Measurements from ENCODE around the gene ERO1B.

ERO1B gene

DNA sequence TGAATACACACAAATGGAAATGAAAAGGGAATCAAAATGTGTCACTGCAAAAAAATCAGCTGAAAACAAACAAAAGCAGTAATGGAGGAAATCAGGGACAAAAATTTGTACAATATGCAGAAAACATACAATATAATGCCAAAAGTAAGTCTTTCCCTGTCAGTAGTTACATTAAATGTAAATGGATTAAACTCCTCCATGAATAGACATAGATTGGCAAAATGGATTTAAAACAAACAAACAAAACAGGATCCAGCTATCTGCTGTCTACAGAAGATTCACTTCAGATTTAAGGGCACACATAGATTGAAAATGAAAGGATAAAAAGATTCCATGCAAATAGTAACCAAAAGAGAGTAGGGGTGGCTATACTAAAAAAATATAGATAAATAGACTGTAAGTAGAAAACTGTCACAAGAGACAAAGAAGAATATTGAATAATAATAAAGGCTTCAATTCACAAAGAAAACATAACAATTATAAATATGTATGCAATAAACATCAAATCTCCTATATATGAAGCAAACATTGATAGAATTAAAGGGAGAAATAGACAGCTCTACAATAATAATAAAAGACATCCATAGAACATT is 42.2 kb upstream of the ERO1B start:
- Histone ChIP-seq H3K4me3 (replicated peaks; ENCODE audit: insufficient read depth, low read length) (no peak overlapping the region), H3K27ac (replicated peaks) (no peak overlapping the region), H3K27me3 (ENCODE audit: insufficient read depth, poor library complexity, severe bottlenecking) (no peaks in the 10 kb centered on the region)
- DNase-seq (ENCODE audit: low read depth in 1 of 2, low spot score in 1 of 2), result no peak
- TF ChIP-seq, protein P1, sequence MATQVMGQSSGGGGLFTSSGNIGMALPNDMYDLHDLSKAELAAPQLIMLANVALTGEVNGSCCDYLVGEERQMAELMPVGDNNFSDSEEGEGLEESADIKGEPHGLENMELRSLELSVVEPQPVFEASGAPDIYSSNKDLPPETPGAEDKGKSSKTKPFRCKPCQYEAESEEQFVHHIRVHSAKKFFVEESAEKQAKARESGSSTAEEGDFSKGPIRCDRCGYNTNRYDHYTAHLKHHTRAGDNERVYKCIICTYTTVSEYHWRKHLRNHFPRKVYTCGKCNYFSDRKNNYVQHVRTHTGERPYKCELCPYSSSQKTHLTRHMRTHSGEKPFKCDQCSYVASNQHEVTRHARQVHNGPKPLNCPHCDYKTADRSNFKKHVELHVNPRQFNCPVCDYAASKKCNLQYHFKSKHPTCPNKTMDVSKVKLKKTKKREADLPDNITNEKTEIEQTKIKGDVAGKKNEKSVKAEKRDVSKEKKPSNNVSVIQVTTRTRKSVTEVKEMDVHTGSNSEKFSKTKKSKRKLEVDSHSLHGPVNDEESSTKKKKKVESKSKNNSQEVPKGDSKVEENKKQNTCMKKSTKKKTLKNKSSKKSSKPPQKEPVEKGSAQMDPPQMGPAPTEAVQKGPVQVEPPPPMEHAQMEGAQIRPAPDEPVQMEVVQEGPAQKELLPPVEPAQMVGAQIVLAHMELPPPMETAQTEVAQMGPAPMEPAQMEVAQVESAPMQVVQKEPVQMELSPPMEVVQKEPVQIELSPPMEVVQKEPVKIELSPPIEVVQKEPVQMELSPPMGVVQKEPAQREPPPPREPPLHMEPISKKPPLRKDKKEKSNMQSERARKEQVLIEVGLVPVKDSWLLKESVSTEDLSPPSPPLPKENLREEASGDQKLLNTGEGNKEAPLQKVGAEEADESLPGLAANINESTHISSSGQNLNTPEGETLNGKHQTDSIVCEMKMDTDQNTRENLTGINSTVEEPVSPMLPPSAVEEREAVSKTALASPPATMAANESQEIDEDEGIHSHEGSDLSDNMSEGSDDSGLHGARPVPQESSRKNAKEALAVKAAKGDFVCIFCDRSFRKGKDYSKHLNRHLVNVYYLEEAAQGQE (IDR thresholded peaks at IDR 0.05; ENCODE audit: insufficient replicate concordance, low read depth), result no peak
- TF ChIP-seq, protein P2, sequence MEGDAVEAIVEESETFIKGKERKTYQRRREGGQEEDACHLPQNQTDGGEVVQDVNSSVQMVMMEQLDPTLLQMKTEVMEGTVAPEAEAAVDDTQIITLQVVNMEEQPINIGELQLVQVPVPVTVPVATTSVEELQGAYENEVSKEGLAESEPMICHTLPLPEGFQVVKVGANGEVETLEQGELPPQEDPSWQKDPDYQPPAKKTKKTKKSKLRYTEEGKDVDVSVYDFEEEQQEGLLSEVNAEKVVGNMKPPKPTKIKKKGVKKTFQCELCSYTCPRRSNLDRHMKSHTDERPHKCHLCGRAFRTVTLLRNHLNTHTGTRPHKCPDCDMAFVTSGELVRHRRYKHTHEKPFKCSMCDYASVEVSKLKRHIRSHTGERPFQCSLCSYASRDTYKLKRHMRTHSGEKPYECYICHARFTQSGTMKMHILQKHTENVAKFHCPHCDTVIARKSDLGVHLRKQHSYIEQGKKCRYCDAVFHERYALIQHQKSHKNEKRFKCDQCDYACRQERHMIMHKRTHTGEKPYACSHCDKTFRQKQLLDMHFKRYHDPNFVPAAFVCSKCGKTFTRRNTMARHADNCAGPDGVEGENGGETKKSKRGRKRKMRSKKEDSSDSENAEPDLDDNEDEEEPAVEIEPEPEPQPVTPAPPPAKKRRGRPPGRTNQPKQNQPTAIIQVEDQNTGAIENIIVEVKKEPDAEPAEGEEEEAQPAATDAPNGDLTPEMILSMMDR (IDR thresholded peaks at IDR 0.05; ENCODE audit: insufficient read depth, low read length), result no peak
- TF ChIP-seq GABPA (IDR thresholded peaks at IDR 0.05; ENCODE audit: low read depth), result no peak
- TF ChIP-seq POLR2AphosphoS5 (IDR thresholded peaks at IDR 0.05; ENCODE audit: low read depth), result no peak
- no peak for TF ChIP-seq SPI1 (IDR thresholded peaks at IDR 0.05; ENCODE audit: borderline replicate concordance, low read depth)

DNA sequence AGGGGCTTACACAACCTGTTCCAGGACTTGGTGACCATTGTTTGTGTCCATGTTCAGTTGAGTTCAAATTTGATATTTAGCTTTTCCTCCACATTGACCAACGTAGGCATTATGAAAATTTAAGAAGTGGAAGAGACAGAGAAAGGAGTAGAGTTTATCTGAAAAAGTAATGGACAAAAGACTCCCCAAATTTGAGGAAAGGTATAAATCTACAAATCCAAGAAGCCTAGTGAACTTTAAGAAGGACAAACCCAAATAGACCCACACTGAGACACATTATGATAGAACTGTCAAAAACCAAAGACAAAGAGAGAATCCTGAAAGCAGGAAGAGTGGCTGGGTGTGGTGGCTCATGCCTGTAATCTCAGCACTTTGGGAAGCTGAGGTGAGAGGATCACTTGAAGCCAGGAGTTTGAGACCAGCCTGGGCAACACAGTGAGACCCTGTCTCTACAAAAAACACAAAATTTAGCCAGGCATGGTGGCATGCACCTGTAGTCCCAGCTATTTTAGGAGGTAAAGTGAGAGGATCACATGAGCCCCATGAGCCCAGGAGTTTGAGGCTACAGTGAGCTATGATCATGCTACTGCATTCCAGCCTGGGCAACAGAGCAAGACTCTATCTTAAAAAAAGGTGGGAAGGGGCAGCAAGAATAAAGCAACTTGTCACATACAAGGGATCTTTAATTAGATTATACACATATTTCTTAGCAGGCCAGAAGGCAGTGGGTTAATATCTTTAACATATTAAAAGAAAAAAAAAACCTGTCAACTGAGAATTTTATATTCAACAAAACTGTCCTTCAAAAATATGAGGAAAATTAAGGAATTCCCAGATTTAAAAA is 41.0 kb upstream of the ERO1B start:
- no peaks in the 10 kb centered on the region for H3K27me3 ChIP-seq (ENCODE audit: insufficient read depth, poor library complexity, severe bottlenecking)
- no peak for DNase-seq (ENCODE audit: low read depth in 1 of 2, low spot score in 1 of 2)
- no peak overlapping the region for H3K4me3 ChIP-seq (replicated peaks; ENCODE audit: insufficient read depth, low read length)
- TF ChIP-seq SPI1 (IDR thresholded peaks at IDR 0.05; ENCODE audit: borderline replicate concordance, low read depth), result no peak
- TF ChIP-seq, protein P1 (IDR thresholded peaks at IDR 0.05; ENCODE audit: insufficient replicate concordance, low read depth), result no peak
- TF ChIP-seq POLR2AphosphoS5 (IDR thresholded peaks at IDR 0.05; ENCODE audit: low read depth), result no peak
- no peak for TF ChIP-seq GABPA (IDR thresholded peaks at IDR 0.05; ENCODE audit: low read depth)
- TF ChIP-seq, protein P2 (IDR thresholded peaks at IDR 0.05; ENCODE audit: insufficient read depth, low read length), result no peak
- no peak overlapping the region for H3K27ac ChIP-seq (replicated peaks)

DNA sequence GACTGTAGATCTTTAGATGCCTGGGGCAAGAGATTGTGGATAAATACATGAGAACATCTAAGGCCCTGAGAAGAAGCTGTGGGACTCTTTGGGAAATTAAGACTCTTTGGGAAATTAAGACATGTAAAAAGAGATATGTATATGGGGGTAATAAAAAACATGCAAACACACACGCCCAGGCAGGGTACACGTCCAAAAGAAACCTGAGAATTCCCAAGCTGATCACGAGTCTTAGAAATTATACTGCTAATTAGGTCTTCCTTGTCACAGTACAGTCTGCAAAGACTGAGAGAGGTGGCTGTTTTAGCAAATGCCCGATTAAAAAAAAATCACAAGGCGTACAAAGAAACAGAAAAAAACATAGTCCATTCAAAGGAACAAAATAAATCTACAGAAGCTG is 39.3 kb upstream of the ERO1B start:
- DNase-seq (ENCODE audit: low read depth in 1 of 2, low spot score in 1 of 2), result no peak
- TF ChIP-seq SPI1 (IDR thresholded peaks at IDR 0.05; ENCODE audit: borderline replicate concordance, low read depth) (no peak), GABPA (IDR thresholded peaks at IDR 0.05; ENCODE audit: low read depth) (no peak), POLR2AphosphoS5 (IDR thresholded peaks at IDR 0.05; ENCODE audit: low read depth) (no peak)
- TF ChIP-seq, protein P2 (IDR thresholded peaks at IDR 0.05; ENCODE audit: insufficient read depth, low read length), result no peak
- TF ChIP-seq, protein P1 (IDR thresholded peaks at IDR 0.05; ENCODE audit: insufficient replicate concordance, low read depth), result no peak
- Histone ChIP-seq H3K4me3 (replicated peaks; ENCODE audit: insufficient read depth, low read length) (no peak overlapping the region), H3K27ac (replicated peaks) (no peak overlapping the region), H3K27me3 (ENCODE audit: insufficient read depth, poor library complexity, severe bottlenecking) (no peaks in the 10 kb centered on the region)
